CD1c-positive myeloid dendritic cell (primary cell): Measurements from ENCODE around the gene TOLLIP.
"Not testable (repeated sequence)": the region's sequence is repeated elsewhere in the genome, so short reads cannot be mapped to it uniquely, and the experiment has no call there.

Experiments used
- DNase-seq: peaks from one replicate; pipeline ENCODE4 v3.0.0-alpha.2; 2016; ENCODE audit errors: extremely low spot score

The TOLLIP gene

GRCh38 chr11:1309498-1310317 is at the start of gene TOLLIP:
TSS of gene TOLLIP (minus strand) at chr11:1309632. CDS start at chr11:1309498, 134 bp downstream.
- DNase-seq = peak; percentile 98

- DNase-seq = not testable (repeated sequence)
Measured at GRCh38 chr11:1358931-1359330, 49.5 kb upstream of the TOLLIP start.

- DNase-seq = no peak
Measured at GRCh38 chr11:1358286-1358685, 48.9 kb upstream of the TOLLIP start.

GRCh38 chr11:1356478-1356960 is 47.1 kb upstream of the TOLLIP start:
- DNase-seq = no peak

GRCh38 chr11:1356007-1356435 is 46.6 kb upstream of the TOLLIP start:
- no peak for DNase-seq

GRCh38 chr11:1354125-1354938 is 44.9 kb upstream of the TOLLIP start:
- DNase-seq = no peak

- DNase-seq = no peak
Measured at GRCh38 chr11:1353383-1354124, 44.1 kb upstream of the TOLLIP start.

- no peak for DNase-seq
Measured at GRCh38 chr11:1352696-1353382, 43.4 kb upstream of the TOLLIP start.

- no peak for DNase-seq
Measured at GRCh38 chr11:1351278-1351937, 42.0 kb upstream of the TOLLIP start.

- DNase-seq = no peak
Measured at GRCh38 chr11:1350086-1350725, 40.8 kb upstream of the TOLLIP start.

- DNase-seq = no peak
Measured at GRCh38 chr11:1349327-1350041, 40.1 kb upstream of the TOLLIP start.

GRCh38 chr11:1348796-1349326 is 39.4 kb upstream of the TOLLIP start:
- DNase-seq = no peak

- DNase-seq = no peak
Measured at GRCh38 chr11:1348146-1348795, 38.8 kb upstream of the TOLLIP start.

- not testable (repeated sequence) for DNase-seq
Measured at GRCh38 chr11:1347411-1347999, 38.1 kb upstream of the TOLLIP start.

- DNase-seq = no peak
Measured at GRCh38 chr11:1346669-1347390, 37.4 kb upstream of the TOLLIP start.

- DNase-seq = no peak
Measured at GRCh38 chr11:1345737-1346513, 36.5 kb upstream of the TOLLIP start.

GRCh38 chr11:1344056-1344635 is 34.7 kb upstream of the TOLLIP start:
- no peak for DNase-seq
